Measurements from ENCODE around the gene EP300. TPM values are rescaled to one million over a fixed set of nuclear protein-coding genes. Genes with fewer than 3 reads are reported as not detected.
A peak's percentile ranks its signal among the peaks of the same experiment; 100 is the strongest.
"Not testable (repeated sequence)": the region's sequence is repeated elsewhere in the genome, so short reads cannot be mapped to it uniquely, and the experiment has no call there.

EP300 gene
- 10 to 100 TPM; 63.0 to 67.6 TPM for total RNA-seq
- long read RNA-seq, partial matches to known transcripts = 18 of 28 reads
- long read RNA-seq, other reads (novel, unspliced or antisense) = 10 of 28 reads

DNA sequence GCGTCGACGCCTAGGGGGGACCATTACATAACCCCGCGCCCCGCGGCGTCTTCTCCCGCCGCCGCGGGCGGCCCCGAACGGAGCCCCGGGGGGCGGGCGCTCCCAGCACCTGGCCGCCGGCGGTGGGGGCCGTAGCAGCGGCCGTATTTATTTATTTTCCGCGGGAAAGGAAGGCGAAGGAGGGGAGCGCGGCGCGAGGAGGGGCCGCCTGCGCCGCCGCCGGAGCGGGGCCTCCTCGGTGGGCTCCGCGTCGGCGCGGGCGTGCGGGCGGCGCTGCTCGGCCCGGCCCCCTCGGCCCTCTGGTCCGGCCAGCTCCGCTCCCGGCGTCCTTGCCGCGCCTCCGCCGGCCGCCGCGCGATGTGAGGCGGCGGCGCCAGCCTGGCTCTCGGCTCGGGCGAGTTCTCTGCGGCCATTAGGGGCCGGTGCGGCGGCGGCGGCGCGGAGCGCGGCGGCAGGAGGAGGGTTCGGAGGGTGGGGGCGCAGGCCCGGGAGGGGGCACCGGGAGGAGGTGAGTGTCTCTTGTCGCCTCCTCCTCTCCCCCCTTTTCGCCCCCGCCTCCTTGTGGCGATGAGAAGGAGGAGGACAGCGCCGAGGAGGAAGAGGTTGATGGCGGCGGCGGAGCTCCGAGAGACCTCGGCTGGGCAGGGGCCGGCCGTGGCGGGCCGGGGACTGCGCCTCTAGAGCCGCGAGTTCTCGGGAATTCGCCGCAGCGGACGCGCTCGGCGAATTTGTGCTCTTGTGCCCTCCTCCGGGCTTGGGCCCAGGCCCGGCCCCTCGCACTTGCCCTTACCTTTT, at the start of gene EP300:
EP300 (plus strand) TSS at position 570 of the 795 bp plus-strand sequence. CDS start 413 bp downstream, outside the sequence.
- ATAC-seq (peak; percentile 59), DNase-seq (peak; percentile 90 to 93)
- intact Hi-C loops (cut with DNase I, micrococcal nuclease) = loop anchor here (5.0 to 10.0 kb wide), 2 partner anchors 137 to 140 kb away; partner anchors contain the start of gene RBX1 (in 2 of the 2)

DNA sequence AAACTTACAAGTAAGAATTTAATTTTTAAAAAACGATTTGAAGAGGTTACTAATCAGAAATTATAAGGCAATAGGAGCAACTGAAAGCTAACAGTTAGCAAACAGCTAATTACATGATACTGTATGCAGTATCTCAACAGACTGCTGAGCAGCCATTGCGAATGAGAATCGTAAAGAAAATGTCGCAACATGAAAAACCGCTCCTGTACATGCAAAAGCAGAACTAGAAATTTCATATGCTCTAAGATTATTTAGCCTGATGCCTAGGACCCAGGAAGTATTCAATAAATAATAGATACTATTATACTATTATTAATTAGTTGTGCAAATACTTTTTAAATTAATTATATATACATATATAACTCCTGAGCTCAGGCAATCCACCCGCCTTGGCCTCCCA, 48.7 kb upstream of the EP300 start:
- ATAC-seq = no peak
- intact Hi-C loops (cut with DNase I, micrococcal nuclease) = no loop called here
- DNase-seq = no peak

- DNase-seq; intact Hi-C loops (cut with DNase I, micrococcal nuclease); ATAC-seq: not testable (repeated sequence)
These were observed 46.8 kb upstream of the EP300 start for GRCh38 chr22:41045575-41045974.

- DNase-seq (no peak), ATAC-seq (no peak)
- intact Hi-C loops (cut with DNase I, micrococcal nuclease) = no loop called here
These were observed 44.6 kb upstream of the EP300 start for GRCh38 chr22:41047801-41048211.

- ATAC-seq; intact Hi-C loops (cut with DNase I, micrococcal nuclease): not testable (repeated sequence)
These were observed 44.0 kb upstream of the EP300 start for GRCh38 chr22:41048345-41048744.

GRCh38 chr22:41048791-41049717, 43.3 kb upstream of the EP300 start:
- DNase-seq = peak; percentile 50 to 51
- intact Hi-C loops (cut with DNase I, micrococcal nuclease) = no loop called here
- peak; percentile 78 for ATAC-seq

More at GRCh38 chr22:41048345-41048744, 44.0 kb upstream of the EP300 start:
- DNase-seq = not testable (repeated sequence)

- intact Hi-C loops (cut with DNase I, micrococcal nuclease); DNase-seq; ATAC-seq: not testable (repeated sequence)
These were observed 42.6 kb upstream of the EP300 start for GRCh38 chr22:41049795-41050194.

DNA sequence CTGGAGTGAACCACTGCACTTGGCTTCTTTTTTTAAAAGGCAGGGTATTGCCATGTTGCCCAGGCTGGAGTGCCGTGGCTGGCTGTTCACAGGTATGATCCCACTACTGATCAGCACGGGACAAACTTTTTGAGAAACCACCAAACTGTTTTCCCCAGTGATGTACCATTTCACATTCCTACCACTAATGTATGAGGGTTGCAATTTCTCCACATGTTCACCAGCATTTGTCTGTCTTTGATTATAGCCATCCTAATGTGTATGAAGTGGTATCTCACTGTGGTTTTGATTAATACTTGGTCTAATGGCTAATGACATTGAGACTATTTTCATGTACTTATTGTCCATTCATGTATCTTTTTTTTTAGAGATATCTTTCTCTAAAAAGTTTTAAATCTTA, 41.5 kb upstream of the EP300 start:
- DNase-seq (no peak), ATAC-seq (no peak)
- intact Hi-C loops (cut with DNase I, micrococcal nuclease) = no loop called here

GRCh38 chr22:41052661-41053490, 39.5 kb upstream of the EP300 start:
- intact Hi-C loops (cut with DNase I, micrococcal nuclease) = no loop called here
- DNase-seq = no peak
- peak; percentile 35 for ATAC-seq

DNA sequence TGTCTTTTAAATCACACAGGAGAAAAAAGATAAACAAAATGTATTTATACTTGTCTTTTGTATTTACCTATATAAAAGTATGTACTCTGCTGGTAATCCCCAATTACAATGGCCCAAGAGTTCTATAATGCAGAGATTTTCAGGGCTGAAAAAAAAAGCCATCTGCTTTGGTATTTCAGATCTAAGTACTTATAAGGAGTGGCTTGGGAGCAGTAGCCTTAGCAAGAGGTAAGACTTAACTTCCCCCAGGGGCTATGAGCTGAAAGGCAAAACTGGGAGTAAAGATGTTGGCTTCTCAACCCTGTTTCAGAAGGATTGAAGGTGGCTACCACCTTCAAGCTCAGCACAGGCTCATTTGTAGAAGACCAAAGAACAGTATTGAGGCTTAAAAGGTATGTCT, 35.3 kb upstream of the EP300 start:
- DNase-seq = no peak
- intact Hi-C loops (cut with DNase I, micrococcal nuclease) = no loop called here
- no peak for ATAC-seq

GRCh38 chr22:41062146-41062545, 30.2 kb upstream of the EP300 start:
- intact Hi-C loops (cut with DNase I, micrococcal nuclease) = no loop called here
- ATAC-seq = no peak
- no peak for DNase-seq

DNA sequence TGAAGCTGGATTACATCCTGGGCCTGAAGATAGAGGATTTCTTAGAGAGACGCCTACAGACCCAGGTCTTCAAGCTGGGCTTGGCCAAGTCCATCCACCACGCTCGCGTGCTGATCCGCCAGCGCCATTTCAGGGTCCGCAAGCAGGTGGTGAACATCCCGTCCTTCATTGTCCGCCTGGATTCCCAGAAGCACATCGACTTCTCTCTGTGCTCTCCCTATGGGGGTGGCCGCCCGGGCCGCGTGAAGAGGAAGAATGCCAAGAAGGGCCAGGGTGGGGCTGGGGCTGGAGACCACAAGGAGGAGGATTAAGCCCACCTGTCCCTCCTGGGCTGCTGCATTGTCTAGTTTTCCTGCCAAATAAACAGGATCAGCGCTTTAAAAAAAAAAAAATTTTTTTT, 28.1 kb upstream of the EP300 start:
- ATAC-seq; DNase-seq; intact Hi-C loops (cut with DNase I, micrococcal nuclease): not testable (repeated sequence)

GRCh38 chr22:41066341-41066740, 26.1 kb upstream of the EP300 start:
- ATAC-seq; intact Hi-C loops (cut with DNase I, micrococcal nuclease); DNase-seq: not testable (repeated sequence)

GRCh38 chr22:41067968-41068367, 24.4 kb upstream of the EP300 start:
- ATAC-seq; intact Hi-C loops (cut with DNase I, micrococcal nuclease); DNase-seq: not testable (repeated sequence)

- DNase-seq (no peak), ATAC-seq (no peak)
- intact Hi-C loops (cut with DNase I, micrococcal nuclease) = no loop called here
These were observed 21.6 kb upstream of the EP300 start for GRCh38 chr22:41070665-41071331.

DNA sequence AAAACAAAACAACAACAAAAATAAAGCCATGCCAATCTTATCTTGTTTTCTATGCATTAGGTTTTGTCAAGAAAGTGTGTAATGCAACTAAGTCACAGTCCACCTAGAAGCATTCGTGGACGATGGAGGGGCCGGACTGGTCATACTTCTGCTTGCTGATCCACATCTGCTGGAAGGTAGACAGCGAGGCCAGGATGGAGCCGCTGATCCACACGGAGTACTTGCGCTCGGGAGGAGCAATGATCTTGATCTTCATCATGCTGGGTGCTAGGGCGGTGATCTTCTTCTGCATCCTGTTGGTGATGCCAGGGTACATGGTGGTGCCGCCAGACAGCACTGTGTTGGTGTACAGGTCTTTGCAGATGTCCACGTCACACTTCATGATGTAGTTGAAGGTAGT, 18.3 kb upstream of the EP300 start:
- ATAC-seq = no peak
- intact Hi-C loops (cut with DNase I, micrococcal nuclease) = no loop called here
- DNase-seq = no peak

DNA sequence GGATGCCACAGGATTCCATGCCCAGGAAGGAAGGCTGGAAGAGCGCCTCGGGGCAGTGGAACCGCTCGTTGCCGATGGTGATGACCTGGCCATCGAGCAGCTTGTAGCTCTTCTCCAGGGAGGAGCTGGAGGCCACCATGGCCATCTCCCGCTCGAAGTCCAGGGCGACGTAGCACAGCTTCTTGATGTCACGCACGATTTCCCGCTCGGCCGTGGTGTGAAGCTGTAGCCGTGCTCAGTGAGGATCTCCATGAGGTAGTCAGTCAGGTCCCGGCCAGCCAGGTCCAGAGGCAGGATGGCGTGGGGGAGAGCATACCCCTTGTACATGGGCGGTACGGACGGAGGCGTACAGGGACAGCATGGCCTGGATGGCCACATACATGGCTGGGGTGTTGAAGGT, 17.9 kb upstream of the EP300 start:
- intact Hi-C loops (cut with DNase I, micrococcal nuclease) = no loop called here

More for the DNA sequence above, 17.9 kb upstream of the EP300 start:
- ATAC-seq (no peak), DNase-seq (no peak)
